ENCODE data around the gene EGLN3.
A peak's percentile ranks its signal among the peaks of the same experiment; 100 is the strongest.

The EGLN3 gene

DNA sequence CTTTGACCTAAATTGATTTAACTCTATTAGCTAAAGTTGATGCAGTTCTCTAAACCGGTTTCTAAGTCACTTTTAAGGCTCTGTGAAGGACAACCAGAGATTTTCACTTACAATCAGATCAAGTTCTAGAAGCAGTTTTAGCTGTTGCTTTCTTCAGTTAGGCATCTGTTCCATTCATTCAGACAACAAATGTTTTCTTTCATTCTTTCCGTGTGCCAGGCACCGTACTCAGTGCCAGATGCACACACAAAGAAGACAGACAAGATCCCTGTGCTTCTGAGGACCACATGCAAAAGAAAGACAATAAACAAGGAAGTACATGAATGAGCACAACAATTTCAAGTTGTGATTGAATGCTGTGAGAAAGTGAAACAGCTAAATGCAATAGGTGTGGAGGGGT is 11.1 kb upstream of the EGLN3 start:
- peak; percentile 88 for DNase-seq (ENCODE audit: low spot score)

DNA sequence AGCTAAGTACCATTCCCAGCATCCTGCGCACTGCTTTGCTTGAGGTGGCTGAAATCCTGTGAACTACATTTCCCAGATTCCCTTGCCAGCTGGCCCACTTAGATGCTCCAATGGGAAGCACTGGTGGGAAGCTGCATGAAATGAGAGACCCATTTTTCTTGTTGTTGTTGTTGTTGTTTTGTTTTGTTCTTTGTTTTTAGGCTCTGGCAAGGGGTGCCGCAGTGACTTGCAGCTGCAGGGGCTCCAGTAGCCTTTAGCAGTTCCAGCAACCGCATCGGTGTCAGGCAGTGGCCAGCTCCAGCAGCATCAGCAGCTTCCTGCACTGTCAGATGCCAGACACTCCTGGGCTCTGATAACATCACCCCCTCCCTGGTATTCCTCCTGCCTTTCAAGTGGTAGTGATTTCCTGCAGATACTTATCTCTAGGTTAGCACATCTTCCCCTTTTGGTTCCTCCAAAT is 8.8 kb upstream of the EGLN3 start:
- DNase-seq (ENCODE audit: low spot score): peak; percentile 85

DNA sequence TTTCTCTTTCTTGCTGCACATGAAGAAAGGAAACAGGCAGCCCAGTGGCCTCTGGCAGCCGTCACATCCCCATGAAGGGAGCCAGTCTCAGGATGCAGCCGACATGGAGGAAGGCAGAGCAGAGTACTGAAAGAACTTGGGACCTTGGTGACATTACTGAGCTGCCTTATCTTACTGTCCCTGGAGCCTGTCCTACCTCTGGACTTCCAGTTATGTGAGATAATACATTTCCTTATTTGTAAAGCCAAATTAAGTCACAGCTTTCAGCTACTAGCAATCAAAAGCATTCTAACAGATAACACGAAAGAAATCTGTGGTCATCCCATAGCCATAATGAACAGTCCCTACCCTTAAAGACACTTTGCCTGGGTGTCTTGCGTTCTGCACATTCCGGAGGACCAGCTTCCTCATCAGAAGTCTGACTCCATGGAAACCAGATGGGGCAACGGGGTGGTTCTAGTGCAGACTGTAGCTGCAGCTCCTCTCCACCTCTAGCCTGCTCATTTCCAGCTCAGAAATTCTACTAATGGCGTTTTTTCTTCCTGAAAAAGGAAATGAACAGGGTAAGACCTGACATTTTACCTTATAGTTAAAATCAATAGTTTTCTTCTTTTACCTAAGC is 7.8 kb upstream of the EGLN3 start:
- DNase-seq (ENCODE audit: low spot score): no peak

DNA sequence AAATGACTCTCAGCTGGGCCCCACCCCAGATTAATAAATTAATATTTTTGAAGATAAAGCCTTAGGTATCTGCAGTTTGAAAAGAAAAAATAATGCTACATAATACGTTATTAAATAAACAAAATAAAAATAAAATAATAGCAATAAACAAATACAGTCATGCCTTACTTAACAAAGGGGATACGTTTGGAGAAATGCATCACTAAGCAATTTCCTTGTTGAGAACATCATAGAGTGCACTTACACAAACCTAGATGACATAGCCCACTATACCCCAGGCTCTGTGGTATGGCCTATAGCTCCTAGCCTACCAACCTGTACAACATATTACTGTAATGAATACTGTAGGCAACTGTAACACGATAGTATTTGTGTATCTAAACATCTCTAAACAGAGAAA is 7.1 kb upstream of the EGLN3 start:
- DNase-seq (ENCODE audit: low spot score): no peak

DNA sequence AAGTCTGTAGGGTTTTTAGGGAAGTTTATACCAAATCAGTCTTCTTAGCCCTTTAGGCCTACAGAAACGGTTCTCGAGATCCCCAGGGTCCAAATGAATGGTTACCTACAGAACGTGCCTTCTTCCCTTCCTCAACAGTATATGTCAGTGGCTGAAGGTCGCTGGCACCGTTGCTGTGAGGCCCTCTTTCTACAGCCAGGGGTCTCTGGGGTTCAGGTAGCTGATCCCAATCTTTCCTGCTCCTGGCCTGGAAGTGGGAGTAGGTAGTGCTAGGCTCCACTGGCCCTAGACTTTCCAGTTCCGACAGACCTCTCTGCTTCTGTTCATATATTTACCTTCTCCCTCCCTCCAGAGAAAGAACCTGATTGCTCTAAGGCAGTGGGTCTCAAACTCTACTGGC is 6.4 kb upstream of the EGLN3 start:
- no peak for DNase-seq (ENCODE audit: low spot score)

DNA sequence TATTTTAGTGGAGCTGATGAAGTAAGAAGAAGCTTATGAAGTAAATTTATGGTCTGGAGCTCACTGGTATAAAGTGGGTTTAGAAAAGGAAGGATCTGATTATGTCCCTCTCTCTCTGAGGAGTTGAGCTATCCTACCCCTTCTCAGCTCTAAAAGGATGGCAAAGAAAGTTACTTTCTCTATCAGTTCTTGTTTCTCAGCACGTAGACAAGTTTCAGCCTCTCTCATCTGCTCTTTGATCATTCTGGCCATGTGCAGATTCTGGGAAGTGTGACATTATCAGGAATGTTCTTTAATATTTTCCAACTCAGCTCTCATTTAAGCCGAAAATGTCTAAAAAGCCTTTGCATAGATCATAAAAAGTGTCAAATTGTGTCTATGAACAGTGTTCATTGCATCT is 5.8 kb upstream of the EGLN3 start:
- DNase-seq (ENCODE audit: low spot score): no peak

DNA sequence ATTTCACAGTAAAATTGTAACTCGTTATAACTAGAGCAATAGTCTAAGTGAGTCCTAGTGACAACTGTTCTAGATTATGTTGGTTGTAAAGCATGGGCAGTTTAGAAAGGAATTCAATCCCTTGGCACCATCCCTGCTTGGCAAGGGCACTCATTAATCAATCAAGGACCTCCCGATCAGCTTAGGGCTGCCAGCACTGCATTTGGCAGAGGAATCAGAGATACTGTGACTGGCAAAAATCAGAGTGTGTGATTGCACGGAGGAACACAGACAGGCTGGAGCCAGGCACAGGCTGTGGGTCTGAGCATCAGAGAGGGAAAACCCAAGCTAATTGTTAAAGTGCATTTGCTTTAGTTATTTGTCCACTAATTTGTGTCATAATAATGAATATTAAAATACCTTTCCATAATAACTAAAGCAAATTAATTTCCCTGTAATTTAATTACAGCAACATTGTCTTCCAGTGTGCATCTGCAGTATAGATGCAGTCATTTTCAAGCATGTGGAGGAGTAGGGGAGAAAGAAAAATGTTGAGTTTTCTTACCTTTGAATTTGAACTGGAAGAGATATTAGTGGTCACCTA is 3.2 kb upstream of the EGLN3 start:
- no peak for DNase-seq (ENCODE audit: low spot score)

DNA sequence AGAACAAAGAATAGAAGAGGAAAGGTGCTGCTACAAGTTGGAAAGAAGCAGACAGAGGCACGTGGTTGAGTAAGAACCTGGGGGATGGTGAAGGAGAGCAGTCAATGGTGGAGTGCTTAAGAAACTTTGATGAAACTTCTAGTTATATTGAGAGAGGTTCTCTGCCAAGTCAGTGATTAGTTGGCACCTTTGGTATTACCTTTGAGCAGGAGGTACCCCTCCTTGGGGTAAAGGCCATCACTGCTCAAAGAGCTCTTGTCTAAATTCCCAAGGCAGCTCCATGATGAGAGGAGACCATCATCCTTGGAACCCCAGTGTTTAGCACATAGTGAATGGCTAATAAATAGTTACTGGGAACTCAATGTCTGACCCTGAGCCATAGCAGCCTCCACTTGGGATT is 1.7 kb upstream of the EGLN3 start:
- no peak for DNase-seq (ENCODE audit: low spot score)

DNA sequence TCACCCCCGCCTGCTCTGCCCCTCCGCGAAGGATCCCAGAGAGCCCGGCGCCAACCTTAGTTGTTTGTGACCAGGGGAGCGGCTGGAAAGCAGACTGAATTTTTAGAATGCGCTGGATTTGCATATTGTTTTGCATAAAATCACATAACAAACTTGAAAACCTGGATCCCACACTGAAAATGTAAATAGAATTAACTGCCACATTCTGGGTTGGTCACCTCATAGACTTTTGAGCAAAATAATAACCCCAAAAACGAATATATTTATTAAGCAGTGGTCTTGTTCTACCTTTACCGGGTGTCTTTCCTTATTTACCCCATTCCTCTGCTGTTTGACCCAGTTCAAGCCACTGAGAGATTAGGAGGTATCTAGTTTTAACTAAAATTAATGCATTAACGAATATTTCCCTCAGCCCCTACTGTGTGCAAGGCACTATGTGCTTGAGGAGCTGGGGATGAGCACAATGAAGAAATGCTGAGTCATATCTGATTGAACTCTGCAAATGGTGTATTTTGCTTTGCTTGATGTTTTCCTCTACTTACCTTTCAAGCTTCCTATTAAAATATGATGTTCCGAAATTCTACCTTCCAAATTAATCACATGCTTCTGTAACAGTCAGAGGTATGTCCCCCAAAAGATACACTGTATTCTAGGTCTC is 438 bp upstream of the EGLN3 start:
- DNase-seq (ENCODE audit: low spot score): no peak

DNA sequence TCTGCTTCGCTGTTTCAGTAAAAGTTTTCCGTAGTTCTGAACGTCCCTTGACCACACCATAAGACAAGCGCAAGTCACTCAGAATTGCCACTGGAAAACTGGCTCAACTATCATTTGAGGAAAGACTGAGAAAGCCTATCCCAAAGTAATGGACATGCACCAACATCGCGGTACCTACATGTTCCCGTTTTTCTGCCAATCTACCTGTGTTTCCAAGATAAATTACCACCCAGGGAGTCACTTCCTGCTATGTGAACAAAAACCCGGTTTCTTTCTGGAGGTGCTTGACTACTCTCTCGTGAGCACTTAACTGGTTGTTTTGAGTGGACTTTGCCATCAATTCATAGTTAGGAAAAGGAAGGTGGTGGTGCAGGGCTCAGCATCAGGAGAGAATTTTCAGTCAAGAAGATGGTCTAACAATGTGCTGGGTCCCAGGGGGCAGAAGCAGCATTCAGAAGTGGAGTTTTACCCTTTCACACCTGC is 1.4 kb downstream of the EGLN3 start:
- no peak for DNase-seq (ENCODE audit: low spot score)

DNA sequence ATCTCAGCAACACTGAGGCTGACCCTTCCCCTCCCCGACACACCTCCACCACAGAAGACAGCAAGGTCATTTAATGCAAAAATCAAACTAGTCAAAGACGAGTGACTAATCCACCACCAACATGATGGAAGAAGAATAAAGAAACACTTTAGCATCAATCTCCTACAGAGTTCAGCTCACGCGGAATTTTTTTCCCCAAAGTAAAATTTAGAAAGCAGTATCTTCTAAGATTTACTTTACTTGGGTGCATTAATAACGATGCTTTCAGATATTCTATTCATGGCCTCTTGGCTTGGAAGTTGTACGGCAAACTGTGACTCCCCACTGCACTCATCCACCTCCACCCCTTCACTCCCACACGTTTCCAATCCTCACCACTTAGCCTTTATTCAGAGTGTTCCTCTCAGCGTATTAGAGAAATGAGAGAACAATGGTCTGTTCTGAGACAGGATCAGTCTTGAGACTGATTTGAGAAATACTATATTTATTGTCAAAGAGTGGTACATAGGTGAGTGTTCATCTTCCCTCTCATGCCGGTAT is 1.9 kb downstream of the EGLN3 start:
- DNase-seq (ENCODE audit: low spot score): no peak

DNA sequence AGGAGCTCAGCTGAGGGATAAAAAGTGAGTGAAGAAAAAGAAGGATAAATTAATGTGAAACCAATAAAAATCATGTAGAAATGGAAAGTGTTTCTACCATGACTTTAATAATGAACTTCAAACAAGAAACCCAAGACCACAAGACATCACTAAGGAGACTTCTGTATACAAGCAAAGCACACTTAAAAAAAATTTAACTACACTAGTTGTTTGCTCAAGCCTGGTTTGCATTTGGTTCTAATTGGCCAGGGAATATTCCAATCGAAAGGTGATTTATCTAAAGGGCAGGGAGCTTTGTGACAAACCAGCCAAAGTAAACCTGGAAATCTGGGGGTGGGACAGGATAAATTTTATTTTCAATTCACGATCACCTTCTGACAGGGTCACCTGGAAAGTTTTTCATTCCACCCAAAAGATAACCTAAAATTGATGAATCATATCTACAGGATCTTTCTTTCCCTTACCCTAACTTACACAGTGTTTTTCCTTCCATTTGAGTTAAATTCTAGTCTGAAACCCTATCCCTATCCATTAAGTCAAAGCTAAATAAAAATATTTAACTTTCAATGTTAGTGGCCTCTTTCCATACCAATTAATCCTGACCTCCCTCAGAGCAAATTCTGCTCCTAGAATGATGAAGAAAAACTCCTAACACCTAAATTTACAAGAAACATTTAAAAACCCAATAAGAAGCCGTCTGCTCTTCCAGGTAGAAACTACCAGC is 2.6 kb downstream of the EGLN3 start:
- no peak for DNase-seq (ENCODE audit: low spot score)

DNA sequence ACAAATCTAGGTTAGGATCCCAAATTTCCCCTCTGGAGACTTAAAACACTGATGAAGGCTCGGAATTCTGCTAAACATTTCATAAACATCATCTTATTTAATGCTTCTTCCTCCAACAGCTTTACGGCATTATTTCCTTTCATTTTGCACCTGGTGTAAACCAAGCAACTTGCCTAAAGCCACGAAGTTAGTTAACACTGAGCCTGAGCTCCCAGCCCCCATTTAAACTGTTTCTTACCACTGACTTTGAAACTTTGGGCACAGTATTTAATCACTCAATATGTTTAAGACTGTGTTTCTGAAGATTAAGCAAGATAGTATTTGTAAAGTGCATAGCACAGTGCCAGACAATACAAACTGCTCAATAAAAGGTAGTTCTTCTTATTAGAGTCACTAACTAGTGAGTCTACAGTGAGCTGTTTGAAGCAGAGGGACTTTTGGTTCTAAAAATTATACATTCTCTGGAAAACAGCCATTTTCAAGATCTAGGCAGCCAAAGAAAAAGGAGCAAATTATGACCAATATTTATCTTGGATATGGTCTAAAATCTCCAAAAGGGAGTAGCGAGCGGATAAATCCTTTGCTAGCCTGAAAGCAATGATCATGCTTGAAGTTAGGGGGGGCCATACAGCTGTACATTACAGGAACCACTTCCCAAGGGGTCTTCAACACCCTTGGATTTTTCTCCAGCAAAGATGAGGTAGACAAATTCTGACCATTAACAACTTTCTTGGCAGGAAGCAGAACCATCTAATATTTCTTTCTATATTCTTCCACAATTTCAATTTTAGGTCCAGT is 4.0 kb downstream of the EGLN3 start:
- no peak for DNase-seq (ENCODE audit: low spot score)

DNA sequence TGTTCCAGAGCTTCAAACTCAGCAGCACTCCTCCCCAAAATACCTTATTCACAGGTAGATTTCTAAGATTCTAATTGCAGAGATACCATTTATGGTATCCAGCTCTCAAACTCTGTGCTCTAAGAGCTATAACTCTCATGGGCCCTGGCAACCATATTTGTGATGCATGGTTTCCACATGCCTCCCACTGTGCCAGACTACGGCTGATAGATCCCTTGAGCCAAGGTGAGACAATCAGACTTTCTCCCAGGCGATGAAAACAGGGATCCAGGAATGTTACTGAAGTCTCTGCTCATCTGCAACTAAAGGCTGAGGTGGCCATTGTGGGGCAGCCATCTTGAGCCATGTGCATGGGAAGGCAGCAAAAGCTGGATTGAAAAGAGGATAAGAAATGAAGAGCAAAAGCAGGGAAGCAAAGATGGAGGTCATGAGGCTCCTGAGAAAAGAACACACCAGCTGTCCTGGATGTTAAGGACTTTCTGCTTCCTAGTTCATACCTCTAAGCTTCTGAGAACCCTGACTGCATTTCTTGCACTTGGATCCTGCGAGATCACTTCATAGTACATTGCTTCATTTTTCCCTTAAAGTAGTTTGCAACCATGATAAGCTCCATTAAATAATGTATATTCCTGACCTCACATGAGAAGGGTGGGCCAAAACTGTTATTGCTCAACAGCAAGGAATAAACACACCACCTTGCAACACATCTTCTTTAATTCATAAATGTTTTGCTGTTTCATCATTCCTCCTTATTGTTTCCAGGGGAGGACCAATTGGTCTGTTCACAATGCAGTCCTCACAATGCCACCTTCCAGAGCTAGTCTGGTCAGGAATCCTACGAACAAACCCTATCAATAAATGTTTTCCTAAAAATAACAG is 5.4 kb downstream of the EGLN3 start:
- no peak for DNase-seq (ENCODE audit: low spot score)

DNA sequence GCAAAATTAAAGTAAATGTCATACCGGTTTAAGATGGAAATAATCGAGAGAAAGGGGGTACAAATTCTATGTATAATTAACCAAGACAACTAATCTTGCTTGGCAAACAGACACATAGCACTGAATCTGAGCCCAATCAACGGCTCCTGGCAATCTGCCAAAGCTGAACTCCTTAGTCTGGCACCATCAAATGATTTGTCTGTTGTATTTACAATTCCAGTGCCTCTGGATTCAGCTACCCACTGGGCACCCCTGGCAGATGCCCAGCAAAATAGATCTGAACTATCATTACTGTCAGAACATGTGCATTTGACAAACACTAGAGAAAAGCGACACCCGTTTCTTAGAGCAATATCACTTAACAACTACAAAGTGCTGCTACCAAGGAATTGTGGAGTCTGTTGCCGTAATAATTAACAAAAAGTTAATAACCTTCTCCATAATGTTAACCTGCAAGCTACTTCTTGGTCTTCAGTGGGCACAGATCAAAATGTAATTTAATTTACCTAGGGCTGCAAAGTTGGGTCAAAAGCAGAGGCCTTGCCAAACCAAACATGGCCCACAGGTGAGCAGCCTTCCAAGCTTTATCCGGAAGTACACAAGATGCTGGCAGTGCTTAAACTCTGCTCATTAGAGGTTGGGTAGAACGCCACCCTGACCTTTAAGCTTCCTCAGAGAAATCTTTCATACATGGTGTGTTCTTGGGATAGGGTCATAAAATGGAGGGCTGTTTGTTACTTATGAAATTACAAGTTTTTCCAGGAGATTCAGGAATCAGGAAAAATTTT is 7.6 kb downstream of the EGLN3 start:
- DNase-seq (ENCODE audit: low spot score): no peak

DNA sequence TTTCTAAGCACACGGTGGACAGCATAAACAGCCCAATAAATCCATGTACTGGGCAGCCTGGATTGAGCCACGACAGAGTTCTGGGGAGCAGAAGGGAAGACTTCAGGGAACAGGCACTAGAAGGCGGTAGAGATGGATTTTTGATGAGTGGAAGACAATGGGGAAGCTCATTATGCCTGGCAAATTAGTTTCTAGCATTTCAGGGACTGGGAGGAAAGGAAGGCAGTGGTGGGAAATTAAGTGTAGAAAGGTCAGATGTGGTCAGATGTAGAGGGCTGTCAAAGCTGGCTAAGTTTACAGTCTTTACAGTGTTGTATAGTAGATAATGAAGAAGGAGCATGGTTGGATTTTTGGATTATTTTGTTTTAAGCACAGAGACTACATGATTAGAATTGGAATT is 9.2 kb downstream of the EGLN3 start:
- no peak for DNase-seq (ENCODE audit: low spot score)

DNA sequence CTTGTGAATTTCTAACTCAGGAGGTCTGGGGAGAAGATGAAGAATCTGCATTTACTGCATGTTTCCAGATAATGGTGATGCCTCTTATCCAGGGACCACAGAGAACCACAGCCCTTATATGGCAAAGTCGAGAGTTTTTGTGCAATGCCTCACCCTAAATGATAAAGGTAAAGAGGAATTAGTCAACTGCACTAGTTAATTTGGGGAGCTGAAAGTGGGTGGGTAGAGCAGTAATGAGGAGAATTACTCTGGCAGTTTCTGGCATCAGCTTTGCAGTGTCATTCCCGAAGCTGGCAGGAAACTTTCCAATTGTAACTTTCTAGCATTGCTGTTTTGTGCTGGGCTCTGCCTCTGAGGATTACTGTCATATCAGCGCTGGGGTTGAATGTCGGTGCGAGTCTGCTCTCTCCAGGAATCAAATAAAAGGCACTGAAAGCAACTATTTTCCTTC is 10.3 kb downstream of the EGLN3 start:
- DNase-seq (ENCODE audit: low spot score): no peak

DNA sequence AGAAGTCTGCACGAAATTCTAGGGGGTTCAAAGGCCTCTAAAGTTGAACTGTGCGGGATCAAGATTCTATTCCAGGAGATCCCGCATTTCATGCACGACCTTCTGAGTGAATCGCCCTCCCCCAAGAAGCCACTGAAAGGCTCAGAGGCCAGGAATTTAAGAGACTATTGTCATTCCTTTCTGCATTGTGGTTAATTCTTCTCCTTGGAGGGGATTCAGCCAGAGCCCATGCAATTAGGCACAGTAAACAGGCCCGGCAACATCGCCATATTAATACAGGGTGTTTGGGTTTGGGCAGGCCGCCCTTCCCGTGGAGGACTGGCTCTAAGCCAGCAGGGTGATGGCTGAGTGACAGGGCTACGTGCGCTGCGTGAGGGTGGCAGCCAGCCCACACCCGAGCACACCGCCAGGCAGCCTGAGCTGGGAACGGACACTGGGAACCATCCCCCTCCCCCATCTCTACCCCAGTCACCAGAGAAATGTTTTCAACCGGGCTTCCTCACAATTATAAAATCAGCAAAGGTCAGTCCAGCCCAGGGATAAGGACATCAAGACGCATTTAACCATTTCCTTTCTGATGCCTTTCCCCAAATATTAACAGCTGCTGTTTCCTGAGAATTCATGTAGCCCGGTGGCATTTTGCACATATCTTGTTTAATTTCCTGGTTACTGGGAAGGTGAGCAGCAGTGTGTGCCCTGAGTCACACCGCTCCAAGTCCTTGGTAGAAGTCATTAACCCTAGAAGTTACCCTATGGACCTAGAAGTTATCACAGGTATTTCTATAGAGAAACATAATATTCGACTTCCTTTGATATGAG is 12.5 kb downstream of the EGLN3 start:
- no peak for DNase-seq (ENCODE audit: low spot score)

DNA sequence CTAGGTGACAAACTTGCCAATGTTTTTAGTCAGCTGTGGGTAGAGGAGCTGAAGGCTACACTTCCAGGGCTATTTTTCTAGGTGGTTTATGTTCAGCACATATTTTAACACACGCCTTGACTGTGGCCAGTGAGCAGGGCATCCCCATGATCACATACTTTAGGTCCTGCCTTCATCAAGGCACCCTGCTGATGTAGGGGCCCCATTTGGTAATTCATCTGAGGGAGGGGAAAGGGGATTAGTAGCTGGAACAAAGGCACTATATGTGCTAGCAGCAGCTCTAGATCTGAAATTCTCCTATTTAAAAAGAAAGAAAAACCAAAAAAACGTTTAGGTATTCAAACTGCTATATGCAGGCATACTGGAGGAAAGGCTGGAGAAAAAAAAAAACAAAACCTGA is 14.5 kb downstream of the EGLN3 start:
- no peak for DNase-seq (ENCODE audit: low spot score)
